CD4-positive, alpha-beta T cell treated with Interleukin-4 for 1 hour (primary cell): ENCODE data around the gene PLA2G7.

Experiments
- DNase-seq, 2 donors: peaks; one replicate each; pipeline ENCODE4 v3.0.0-alpha.2; 2020 to 2022

Gene PLA2G7

DNA sequence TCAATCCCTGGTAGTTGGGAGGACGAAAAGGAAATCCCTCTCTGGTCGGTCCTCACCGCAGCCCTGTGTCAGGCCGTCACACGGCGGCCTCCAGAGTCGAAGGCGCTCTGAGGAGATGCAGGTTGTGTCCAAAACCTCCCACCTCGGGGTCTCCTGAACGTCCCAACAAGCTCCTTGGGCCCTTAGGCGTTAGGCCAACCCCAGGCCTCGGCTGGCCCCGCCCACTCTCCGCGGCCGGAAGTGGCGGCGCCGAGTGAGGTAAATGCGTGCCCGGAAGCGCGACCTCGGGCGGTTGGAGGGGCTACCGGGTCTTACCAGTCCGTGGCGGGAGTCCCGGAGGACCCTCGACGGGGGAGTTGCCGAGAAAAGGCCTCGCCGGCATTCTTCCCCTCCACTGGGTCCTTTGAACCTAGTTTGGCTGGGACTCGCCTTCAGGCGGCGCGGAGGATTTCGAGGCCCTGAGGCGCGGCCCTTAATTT, 47.5 kb downstream of the PLA2G7 start, which contains the start of gene TDRD6:
Gene TDRD6, plus strand, starts transcription at position 267 of the 479 bp plus-strand sequence. CDS start 244 bp downstream, outside the sequence.
- no peak for DNase-seq

- no peak for DNase-seq
These were observed 50.4 kb downstream of the PLA2G7 start for GRCh38 chr6:46684771-46685170.

- no peak for DNase-seq
These were observed 57.9 kb downstream of the PLA2G7 start for GRCh38 chr6:46677314-46677654.

- no peak for DNase-seq
These were observed 58.4 kb downstream of the PLA2G7 start for GRCh38 chr6:46676604-46677313.

DNA sequence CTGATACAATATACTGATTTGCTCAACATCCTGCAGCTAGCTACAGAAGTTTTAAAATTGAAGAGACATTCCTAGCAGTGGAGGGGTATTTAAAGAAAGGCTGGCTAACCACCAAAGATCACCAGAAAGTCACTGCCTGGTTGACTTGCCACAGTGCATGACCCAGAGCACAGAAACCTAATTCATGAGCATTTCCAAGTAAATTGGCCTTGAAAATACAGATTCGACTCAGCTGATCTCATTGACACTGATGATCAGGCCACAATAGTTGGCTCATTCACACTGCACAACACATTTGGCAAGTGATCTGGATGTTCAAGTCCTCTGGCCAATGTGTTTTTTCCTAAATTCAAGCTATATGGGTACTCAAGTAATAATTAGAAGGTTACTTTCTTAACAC, 60.8 kb downstream of the PLA2G7 start:
- DNase-seq = no peak

GRCh38 chr6:46667377-46667776, 67.8 kb downstream of the PLA2G7 start:
- DNase-seq = no peak

- no peak for DNase-seq
These were observed 73.7 kb downstream of the PLA2G7 start for GRCh38 chr6:46661483-46661882.

DNA sequence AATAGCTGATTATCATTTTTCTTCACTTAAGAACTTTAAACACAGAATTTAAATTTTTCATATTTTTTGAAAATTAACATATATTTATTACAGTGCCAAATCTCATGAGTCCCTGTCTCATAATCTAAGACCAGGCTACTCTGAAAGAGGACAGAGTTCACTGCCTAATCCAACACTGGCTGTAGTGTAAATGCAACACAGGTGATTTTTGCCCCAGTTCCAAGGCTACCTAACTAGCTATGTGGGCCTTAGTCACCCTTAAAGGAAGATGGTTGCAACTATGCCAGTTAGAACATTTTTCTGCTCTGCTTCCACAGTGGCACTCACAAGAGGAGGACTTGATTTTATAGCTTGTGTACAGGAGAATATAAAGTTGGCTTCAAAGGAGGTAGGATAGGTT, 77.5 kb downstream of the PLA2G7 start:
- no peak for DNase-seq

DNA sequence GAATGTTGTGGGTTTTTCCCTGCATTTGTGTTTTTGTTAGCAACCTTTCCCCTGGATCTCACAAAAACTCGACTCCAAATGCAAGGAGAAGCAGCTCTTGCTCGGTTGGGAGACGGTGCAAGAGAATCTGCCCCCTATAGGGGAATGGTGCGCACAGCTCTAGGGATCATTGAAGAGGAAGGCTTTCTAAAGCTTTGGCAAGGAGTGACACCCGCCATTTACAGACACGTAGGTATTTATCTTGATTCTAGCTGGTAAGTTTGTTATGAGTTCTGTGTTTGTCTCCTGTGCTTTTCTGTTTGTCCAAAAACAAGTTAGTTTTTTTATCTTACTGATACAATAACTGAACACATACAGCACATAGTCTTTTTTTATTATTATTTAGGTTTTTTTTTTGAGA, 79.4 kb downstream of the PLA2G7 start:
- DNase-seq = no peak
